Hepatocyte (in vitro differentiated cells): ENCODE data around the gene ANO10. TPM values are rescaled to one million over a fixed set of nuclear protein-coding genes. Genes with fewer than 3 reads are reported as not detected.

Source experiments
- DNase-seq: peaks from one replicate; pipeline ENCODE4 v3.0.0-alpha.2; 2016; ENCODE audit warnings: low spot score
- H2AFZ ChIP-seq: fragments of 200-600 bp; sonication (generic); 2 replicates; pipeline ENCODE4 v1.6.0; 2016; ENCODE audit warnings: antibody characterized with exemption, mild to moderate bottlenecking
- H3K27ac ChIP-seq: fragments of 200-600 bp; sonication (generic); 2 replicates; pipeline ENCODE4 v1.5.1; 2016; ENCODE audit warnings: mild to moderate bottlenecking
- H3K27me3 ChIP-seq: fragments of 200-600 bp; sonication (generic); 2 replicates; pipeline ENCODE4 v1.6.1; 2016
- H3K36me3 ChIP-seq: fragments of 200-600 bp; sonication (generic); replicated peaks from 2 replicates; pipeline ENCODE4 v1.5.1; 2016; ENCODE audit warnings: low read depth; ENCODE audit not compliant: insufficient read depth
- H3K4me1 ChIP-seq: fragments of 200-600 bp; sonication (generic); 2 replicates; pipeline ENCODE4 v1.5.1; 2016; ENCODE audit warnings: mild to moderate bottlenecking, moderate library complexity; ENCODE audit not compliant: insufficient read depth
- H3K4me2 ChIP-seq: fragments of 200-600 bp; sonication (generic); 2 replicates; pipeline ENCODE4 v1.6.0; 2016
- H3K4me3 ChIP-seq: fragments of 200-600 bp; sonication (generic); 2 replicates; pipeline ENCODE4 v1.5.1; 2016; ENCODE audit warnings: mild to moderate bottlenecking
- H3K79me2 ChIP-seq: fragments of 200-600 bp; sonication (generic); 2 replicates; pipeline ENCODE4 v1.6.0; 2017; ENCODE audit warnings: mild to moderate bottlenecking
- H3K9me2 ChIP-seq: fragments of 200-600 bp; sonication (generic); replicated peaks from 2 replicates; pipeline ENCODE4 v1.6.0; 2017; ENCODE audit warnings: mild to moderate bottlenecking; ENCODE audit not compliant: insufficient read depth
- H3K9me3 ChIP-seq: fragments of 200-600 bp; sonication (generic); 2 replicates; pipeline ENCODE4 v1.5.1; 2016; ENCODE audit warnings: low read depth, mild to moderate bottlenecking
- H4K20me1 ChIP-seq: fragments of 200-600 bp; sonication (generic); 2 replicates; pipeline ENCODE4 v1.6.0; 2016; ENCODE audit warnings: mild to moderate bottlenecking; ENCODE audit not compliant: insufficient read depth, poor library complexity, severe bottlenecking
- EZH2 ChIP-seq: fragments of 200-600 bp; sonication (generic); IDR thresholded peaks from 2 replicates; pipeline ENCODE4 v1.6.1; 2016; ENCODE audit warnings: antibody characterized with exemption, mild to moderate bottlenecking, borderline replicate concordance
- EZH2phosphoT487 ChIP-seq: fragments of 200-600 bp; sonication (generic); IDR thresholded peaks from one replicate; pipeline ENCODE4 v1.6.1; 2018; ENCODE audit warnings: antibody characterized with exemption, mild to moderate bottlenecking, low read depth, moderate library complexity; ENCODE audit not compliant: unreplicated experiment, severe bottlenecking
- WGBS: methylation state at CpG from one replicate; pipeline ENCODE4 v1.1.6; 2016; ENCODE audit warnings: low lambda C conversion rate; ENCODE audit errors: missing lambda C conversion rate; 5-methylcytosine and 5-hydroxymethylcytosine counted together
- polyA plus RNA-seq: library from polyadenylated mRNA; unstranded; fragments of >200 nt; fragmentation: Nextera tagmentation; extraction: Ambion mirVana; gene quantifications from 2 replicates; pipeline ENCODE4 v1.2.1, GENCODE V29; 2016
- total RNA-seq: library from RNA; depleted of rRNA; stranded (reverse); fragments of >200 nt; gene quantifications from 2 replicates; pipeline ENCODE4 v1.2.3, GENCODE V29; 2014
- TF ChIP-seq, protein P1 (sequence below): fragments of 200-600 bp; sonication (generic); IDR thresholded peaks from 2 replicates; pipeline ENCODE4 v1.5.1; 2016; ENCODE audit warnings: antibody characterized with exemption, mild to moderate bottlenecking; ENCODE audit not compliant: poor library complexity

The ANO10 gene
- total and polyA plus RNA-seq, 2 experiments from 2014 or later: 28.5 to 33.5 TPM

DNA sequence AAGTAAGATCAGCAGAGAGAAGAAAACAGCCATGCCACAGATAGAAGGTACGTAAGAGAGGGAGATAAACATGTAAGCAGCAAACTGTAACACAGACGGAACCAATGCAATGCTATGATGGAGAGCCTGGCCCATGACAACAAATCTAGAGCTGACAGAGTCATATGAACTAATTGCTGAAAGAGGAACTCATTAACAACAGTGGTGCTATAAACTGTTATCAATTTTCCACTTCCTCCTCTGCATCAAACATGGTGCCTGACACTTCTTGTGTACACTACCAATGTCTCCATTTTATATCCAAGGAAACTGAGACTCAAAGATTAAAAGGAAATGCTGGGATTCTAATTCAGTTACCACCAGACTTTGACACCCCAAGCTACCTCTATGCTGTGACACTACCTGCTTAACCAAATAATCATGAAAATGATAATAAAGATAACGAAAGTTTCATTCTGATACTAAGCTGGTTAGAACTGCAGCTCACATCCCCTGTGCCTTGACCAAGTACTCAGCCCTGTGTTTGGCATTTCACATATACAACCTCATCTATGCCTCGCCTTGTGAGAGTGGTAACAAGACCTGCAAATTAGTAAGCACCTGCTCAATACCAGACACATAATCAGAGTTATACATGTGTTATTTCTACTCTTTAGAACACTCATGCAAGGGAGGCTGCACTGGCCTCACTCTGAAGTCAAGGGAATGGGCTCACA is 79.3 kb downstream of the ANO10 start:
- Histone ChIP-seq H3K79me2 (no peaks in the 10 kb centered on the region), H3K9me2 (no peaks in the 10 kb centered on the region), H3K27me3 (no peaks in the 10 kb centered on the region), H3K4me1 (no peaks in the 10 kb centered on the region), H4K20me1 (no peaks in the 10 kb centered on the region), H3K4me2 (no peak overlapping the region), H3K4me3 (no peak overlapping the region), H3K9me3 (no peaks in the 10 kb centered on the region), H2AFZ (no peak overlapping the region), H3K27ac (no peak overlapping the region), H3K36me3 (no peaks in the 10 kb centered on the region)
- 93% methylated on average over 4 of the region's 4 CpGs for WGBS
- TF ChIP-seq EZH2phosphoT487 (no peak), EZH2 (no peak)
- TF ChIP-seq, protein P1, sequence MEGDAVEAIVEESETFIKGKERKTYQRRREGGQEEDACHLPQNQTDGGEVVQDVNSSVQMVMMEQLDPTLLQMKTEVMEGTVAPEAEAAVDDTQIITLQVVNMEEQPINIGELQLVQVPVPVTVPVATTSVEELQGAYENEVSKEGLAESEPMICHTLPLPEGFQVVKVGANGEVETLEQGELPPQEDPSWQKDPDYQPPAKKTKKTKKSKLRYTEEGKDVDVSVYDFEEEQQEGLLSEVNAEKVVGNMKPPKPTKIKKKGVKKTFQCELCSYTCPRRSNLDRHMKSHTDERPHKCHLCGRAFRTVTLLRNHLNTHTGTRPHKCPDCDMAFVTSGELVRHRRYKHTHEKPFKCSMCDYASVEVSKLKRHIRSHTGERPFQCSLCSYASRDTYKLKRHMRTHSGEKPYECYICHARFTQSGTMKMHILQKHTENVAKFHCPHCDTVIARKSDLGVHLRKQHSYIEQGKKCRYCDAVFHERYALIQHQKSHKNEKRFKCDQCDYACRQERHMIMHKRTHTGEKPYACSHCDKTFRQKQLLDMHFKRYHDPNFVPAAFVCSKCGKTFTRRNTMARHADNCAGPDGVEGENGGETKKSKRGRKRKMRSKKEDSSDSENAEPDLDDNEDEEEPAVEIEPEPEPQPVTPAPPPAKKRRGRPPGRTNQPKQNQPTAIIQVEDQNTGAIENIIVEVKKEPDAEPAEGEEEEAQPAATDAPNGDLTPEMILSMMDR: no peak
- no peak for DNase-seq

DNA sequence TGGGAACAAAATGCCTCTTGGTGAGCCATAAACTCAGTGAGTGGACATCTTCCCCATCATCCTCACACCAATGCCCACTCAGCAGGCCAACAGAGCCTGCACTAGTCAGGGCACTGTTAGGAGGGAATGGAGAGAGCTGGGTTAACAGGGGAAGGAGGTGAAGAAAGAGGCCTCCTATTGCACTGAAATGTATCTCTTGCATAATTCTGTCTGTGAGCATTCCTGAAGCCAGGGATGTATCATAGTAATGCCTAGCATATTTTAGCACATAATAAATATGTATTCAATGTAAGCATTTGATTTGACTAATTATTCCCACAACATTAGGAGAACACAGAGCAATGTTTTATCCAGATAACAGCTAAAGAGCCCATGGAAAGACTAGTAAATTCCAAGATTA is 81.2 kb downstream of the ANO10 start:
- Histone ChIP-seq H3K4me1 (no peaks in the 10 kb centered on the region), H3K9me2 (no peaks in the 10 kb centered on the region), H3K27ac (no peak overlapping the region), H3K9me3 (no peaks in the 10 kb centered on the region), H3K27me3 (no peaks in the 10 kb centered on the region), H3K79me2 (no peaks in the 10 kb centered on the region), H3K4me2 (no peak overlapping the region), H4K20me1 (no peaks in the 10 kb centered on the region), H3K4me3 (no peak overlapping the region), H2AFZ (no peak overlapping the region), H3K36me3 (no peaks in the 10 kb centered on the region)
- DNase-seq: no peak
- TF ChIP-seq EZH2phosphoT487 (no peak), EZH2 (no peak)
- TF ChIP-seq, protein P1: no peak

DNA sequence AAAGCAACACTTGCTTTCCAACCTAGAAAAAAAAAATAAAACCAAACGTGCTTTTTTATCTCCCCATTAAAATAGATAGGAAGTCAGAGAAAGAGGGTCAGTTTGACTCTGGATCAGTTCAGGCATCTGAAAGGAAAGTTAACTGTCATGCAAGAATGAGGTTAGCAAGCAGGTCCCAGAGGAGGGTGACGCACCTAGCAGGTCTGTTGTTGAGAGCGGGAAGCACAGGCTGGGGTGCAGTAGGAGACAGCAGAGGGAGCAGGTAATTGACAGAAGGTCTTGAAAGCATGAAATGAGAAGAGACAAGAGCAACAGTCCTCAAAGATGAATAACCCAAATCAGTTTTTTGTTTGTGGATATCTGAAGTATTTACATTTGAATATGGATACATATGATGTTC is 82.5 kb downstream of the ANO10 start:
- H3K27ac ChIP-seq: no peak overlapping the region
- H3K4me2 ChIP-seq: no peak overlapping the region
- H4K20me1 ChIP-seq: no peaks in the 10 kb centered on the region
- no peaks in the 10 kb centered on the region for H3K79me2 ChIP-seq
- H3K4me1 ChIP-seq: no peaks in the 10 kb centered on the region
- no peaks in the 10 kb centered on the region for H3K27me3 ChIP-seq
- 60% methylated on average over 3 of the region's 3 CpGs for WGBS
- no peak overlapping the region for H2AFZ ChIP-seq
- TF ChIP-seq, protein P1: no peak
- TF ChIP-seq EZH2 (no peak), EZH2phosphoT487 (no peak)
- no peak for DNase-seq
- H3K36me3 ChIP-seq: no peaks in the 10 kb centered on the region
- H3K9me3 ChIP-seq: no peaks in the 10 kb centered on the region
- H3K9me2 ChIP-seq: no peaks in the 10 kb centered on the region
- no peak overlapping the region for H3K4me3 ChIP-seq

DNA sequence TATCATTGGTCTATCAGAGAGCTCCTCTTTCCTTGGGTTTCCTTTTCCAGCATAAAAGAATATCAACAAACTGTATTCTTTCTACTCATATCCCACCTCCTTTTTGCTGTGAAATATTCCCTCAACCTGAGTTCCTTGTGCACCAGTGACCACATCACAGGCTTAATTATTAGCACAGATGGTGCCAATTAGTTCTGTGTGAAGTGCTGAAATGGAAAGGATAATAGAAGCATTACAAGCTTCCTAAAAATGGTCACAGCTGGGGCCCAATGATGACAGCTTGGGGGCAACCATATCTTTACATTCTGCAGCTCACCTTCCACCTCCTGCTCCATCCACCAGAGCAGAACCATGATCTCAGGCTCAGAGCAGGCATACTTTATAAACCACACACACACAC is 84.6 kb downstream of the ANO10 start:
- H3K79me2 ChIP-seq: no peaks in the 10 kb centered on the region
- no peak for TF ChIP-seq EZH2
- TF ChIP-seq EZH2phosphoT487: no peak
- TF ChIP-seq, protein P1: no peak
- no peaks in the 10 kb centered on the region for H3K27me3 ChIP-seq
- no peak overlapping the region for H3K27ac ChIP-seq
- no peak overlapping the region for H3K4me3 ChIP-seq
- no peak overlapping the region for H2AFZ ChIP-seq
- no peaks in the 10 kb centered on the region for H3K9me3 ChIP-seq
- no peak overlapping the region for H3K4me2 ChIP-seq
- H3K36me3 ChIP-seq: no peaks in the 10 kb centered on the region
- no peaks in the 10 kb centered on the region for H3K4me1 ChIP-seq
- DNase-seq: no peak
- H4K20me1 ChIP-seq: no peaks in the 10 kb centered on the region
- H3K9me2 ChIP-seq: no peaks in the 10 kb centered on the region
